Measurements from ENCODE around the gene NDUFV1. TPM values are rescaled to one million over a fixed set of nuclear protein-coding genes. Genes with fewer than 3 reads are reported as not detected.

The NDUFV1 gene
- total and polyA plus RNA-seq, 2 donors (not counting 1 experiment from before 2014, with no cell fraction given), result 238 to 315 TPM

GRCh38 chr11:67611165-67611564, 4.4 kb downstream of the NDUFV1 start:
- peaks cover 0 to 45% of the 10 kb centered on the region in 2 experiments for H3K36me3 ChIP-seq (replicated peaks in 1 of 2; ENCODE audit: control extremely low read depth in 1 of 2, control insufficient read depth in 1 of 2, extremely low read depth in 1 of 2, insufficient read depth in 2 of 2, low read length in 1 of 2)
- intact Hi-C loops (cut with micrococcal nuclease), result loop anchor here (5.0 kb wide), 1 partner anchor 36 kb away; no protein-coding TSS in a partner anchor
- no peaks in the 10 kb centered on the region for H3K27me3 ChIP-seq (replicated peaks in 1 of 4; ENCODE audit: control extremely low read depth in 1 of 4, control insufficient read depth in 3 of 4, insufficient read depth in 4 of 4, low read length in 3 of 4)
- H4K20me1 ChIP-seq (ENCODE audit: control insufficient read depth, insufficient read depth, low read length, poor library complexity, severe bottlenecking), result no peaks in the 10 kb centered on the region
- peaks cover 26% of the 10 kb centered on the region for H3K79me2 ChIP-seq (ENCODE audit: control insufficient read depth, insufficient read depth, low read length)
- ATAC-seq (ENCODE audit: low read depth) (no peak), DNase-seq (no peak)
- no peak overlapping the region for H3K4me3 Mint-ChIP-seq
- H2AFZ ChIP-seq (ENCODE audit: insufficient read depth, low read depth, low read length, poor library complexity, severe bottlenecking), result no peak overlapping the region
- ChIA-PET CTCF (no interaction called here), POLR2A (interaction anchor here (2.1 kb wide), 1 partner anchor 28 kb away, joined by 6 read pairs; the partner anchor contains the start of gene GSTP1)
- no peak overlapping the region for H3K4me2 ChIP-seq (replicated peaks; ENCODE audit: low read depth, low read length, poor library complexity, severe bottlenecking)
- H3K27ac Mint-ChIP-seq, result no peak overlapping the region
- H3K9ac ChIP-seq (ENCODE audit: low read length), result no peak overlapping the region
- H3K9me3 ChIP-seq (ENCODE audit: control extremely low read depth in 1 of 3, control insufficient read depth in 2 of 3, insufficient read depth in 1 of 3, low read length in 2 of 3), result no peaks in the 10 kb centered on the region
- peaks cover 49% of the 10 kb centered on the region for H3K4me1 Mint-ChIP-seq
- 95% methylated on average over 14 of the region's 14 CpGs for WGBS (ENCODE audit: insufficient coverage)
- H3K4me3 ChIP-seq (ENCODE audit: control extremely low read depth in 1 of 5, extremely low read depth in 1 of 5, insufficient read depth in 1 of 5, low read depth in 2 of 5, low read length in 4 of 5), result no peak overlapping the region
- H3K4me1 ChIP-seq (ENCODE audit: control insufficient read depth in 2 of 2, insufficient read depth in 2 of 2, low read length in 2 of 2), result peaks cover 41 to 47% of the 10 kb centered on the region in 2 donors
- no peaks in the 10 kb centered on the region for H3K9me3 Mint-ChIP-seq (ENCODE audit: insufficient read depth)
- no peaks in the 10 kb centered on the region for H3K27me3 Mint-ChIP-seq
- TF ChIP-seq CTCF (IDR thresholded peaks at IDR 0.05) (no peak), EZH2 (IDR thresholded peaks at IDR 0.05; ENCODE audit: borderline replicate concordance, insufficient read depth, low read depth, low read length, poor library complexity, severe bottlenecking) (no peak)
- no peak overlapping the region for H3K27ac ChIP-seq (ENCODE audit: low read length in 2 of 2)

DNA sequence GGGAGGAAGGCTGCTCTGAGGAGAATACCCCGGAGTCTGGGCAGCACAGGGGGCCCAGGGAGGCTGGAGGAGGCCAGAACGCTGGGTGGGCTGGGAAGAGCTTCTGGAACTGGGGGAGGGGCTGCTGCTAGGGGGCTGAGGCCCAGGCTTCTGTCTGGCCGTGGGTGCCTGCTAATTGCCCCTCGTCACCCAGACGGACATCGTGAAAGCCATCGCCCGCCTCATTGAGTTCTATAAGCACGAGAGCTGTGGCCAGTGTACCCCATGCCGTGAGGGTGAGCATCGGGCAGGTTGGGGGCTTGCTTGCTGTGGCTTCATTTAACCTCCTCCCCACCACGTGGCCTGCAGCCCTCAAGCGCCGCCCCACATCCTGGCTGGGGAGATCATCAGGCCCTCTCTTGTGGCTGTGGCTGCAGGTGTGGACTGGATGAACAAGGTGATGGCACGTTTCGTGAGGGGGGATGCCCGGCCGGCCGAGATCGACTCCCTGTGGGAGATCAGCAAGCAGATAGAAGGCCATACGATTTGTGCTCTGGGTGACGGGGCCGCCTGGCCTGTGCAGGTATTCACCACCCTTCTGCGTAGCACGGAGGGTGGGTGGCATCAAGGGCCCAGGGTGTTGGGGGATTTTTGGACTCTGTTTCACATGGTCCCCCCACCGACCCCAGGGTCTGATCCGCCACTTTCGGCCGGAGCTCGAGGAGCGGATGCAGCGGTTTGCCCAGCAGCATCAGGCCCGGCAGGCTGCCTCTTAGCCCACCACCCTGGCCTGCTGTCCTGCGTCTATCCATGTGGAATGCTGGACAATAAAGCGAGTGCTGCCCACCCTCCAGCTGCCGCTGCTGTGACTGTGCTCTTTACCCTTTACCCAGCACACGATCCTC, 5.2 kb downstream of the NDUFV1 start:
- peaks cover 24% of the 10 kb centered on the region for H3K79me2 ChIP-seq (ENCODE audit: control insufficient read depth, insufficient read depth, low read length)
- intact Hi-C loops (cut with micrococcal nuclease), result loop anchor here (5.0 kb wide), 1 partner anchor 35 kb away; no protein-coding TSS in a partner anchor
- H3K9me3 Mint-ChIP-seq (ENCODE audit: insufficient read depth), result no peaks in the 10 kb centered on the region
- no peak overlapping the region for H3K27ac ChIP-seq (ENCODE audit: low read length in 2 of 2)
- no peaks in the 10 kb centered on the region for H3K27me3 Mint-ChIP-seq
- H3K9me3 ChIP-seq (ENCODE audit: control extremely low read depth in 1 of 3, control insufficient read depth in 2 of 3, insufficient read depth in 1 of 3, low read length in 2 of 3), result no peaks in the 10 kb centered on the region
- H3K9ac ChIP-seq (ENCODE audit: low read length), result no peak overlapping the region
- ATAC-seq (ENCODE audit: low read depth) (no peak), DNase-seq (peak; percentile 20)
- H3K4me1 ChIP-seq (ENCODE audit: control insufficient read depth in 2 of 2, insufficient read depth in 2 of 2, low read length in 2 of 2), result peaks cover 41 to 48% of the 10 kb centered on the region in 2 donors
- ChIA-PET POLR2A (interaction anchor here (2.1 kb wide), 1 partner anchor 28 kb away, joined by 6 read pairs; the partner anchor contains the start of gene GSTP1), CTCF (interaction anchor here (8.0 kb wide), 1 partner anchor 17 kb away, joined by 85 read pairs; the partner anchor contains the start of gene NUDT8)
- 98% methylated on average over 32 of the region's 37 CpGs for WGBS (ENCODE audit: insufficient coverage)
- no peaks in the 10 kb centered on the region for H3K27me3 ChIP-seq (replicated peaks in 1 of 4; ENCODE audit: control extremely low read depth in 1 of 4, control insufficient read depth in 3 of 4, insufficient read depth in 4 of 4, low read length in 3 of 4)
- TF ChIP-seq EZH2 (IDR thresholded peaks at IDR 0.05; ENCODE audit: borderline replicate concordance, insufficient read depth, low read depth, low read length, poor library complexity, severe bottlenecking) (no peak), CTCF (IDR thresholded peaks at IDR 0.05) (no peak)
- H3K4me2 ChIP-seq (replicated peaks; ENCODE audit: low read depth, low read length, poor library complexity, severe bottlenecking), result no peak overlapping the region
- H3K27ac Mint-ChIP-seq, result peak overlapping the region; percentile 20
- no peak overlapping the region for H3K4me3 ChIP-seq (ENCODE audit: control extremely low read depth in 1 of 5, extremely low read depth in 1 of 5, insufficient read depth in 1 of 5, low read depth in 2 of 5, low read length in 4 of 5)
- no peak overlapping the region for H3K4me3 Mint-ChIP-seq
- H3K4me1 Mint-ChIP-seq, result peaks cover 47% of the 10 kb centered on the region
- H3K36me3 ChIP-seq (replicated peaks in 1 of 2; ENCODE audit: control extremely low read depth in 1 of 2, control insufficient read depth in 1 of 2, extremely low read depth in 1 of 2, insufficient read depth in 2 of 2, low read length in 1 of 2), result peaks cover 0 to 45% of the 10 kb centered on the region in 2 experiments
- H4K20me1 ChIP-seq (ENCODE audit: control insufficient read depth, insufficient read depth, low read length, poor library complexity, severe bottlenecking), result no peaks in the 10 kb centered on the region
- H2AFZ ChIP-seq (ENCODE audit: insufficient read depth, low read depth, low read length, poor library complexity, severe bottlenecking), result no peak overlapping the region
